H1 (cell line): ENCODE data around the gene DUS1L. TPM values are rescaled to one million over a fixed set of nuclear protein-coding genes. Genes with fewer than 3 reads are reported as not detected.
A peak's percentile ranks its signal among the peaks of the same experiment; 100 is the strongest.

ENCODE experiments used
- GTF2F1 ChIP-seq: IDR thresholded peaks from 2 replicates; pipeline ENCODE4 v1.6.1; 2012; ENCODE audit warnings: low read depth, low read length, improper control_type of control experiment, borderline replicate concordance
- KDM4A ChIP-seq: IDR thresholded peaks from one replicate; pipeline ENCODE4 v1.7.1; 2012; ENCODE audit warnings: low read depth, mild to moderate bottlenecking, moderate library complexity, low read length, inconsistent platforms; ENCODE audit not compliant: severe bottlenecking
- PHF8 ChIP-seq: fragments of 200-600 bp; sonication (generic); conservative IDR thresholded peaks from 2 replicates; pipeline ENCODE4 v1.7.1; 2012; ENCODE audit warnings: low read depth, mild to moderate bottlenecking, inconsistent platforms, low read length, moderate library complexity
- RXRA ChIP-seq: IDR thresholded peaks from 2 replicates; pipeline ENCODE4 v1.6.1; 2011; ENCODE audit warnings: low read depth, mild to moderate bottlenecking, low read length, moderate library complexity; ENCODE audit not compliant: insufficient read depth
- SIRT6 ChIP-seq: IDR thresholded peaks from one replicate; pipeline ENCODE4 v1.7.1; 2012; ENCODE audit warnings: low read length, inconsistent platforms
- polyA plus RNA-seq, 7 experiments: library from polyadenylated mRNA; depleted of rRNA in 3 of 7; stranded (reverse) in 5 of 7; unstranded in 2 of 7; fragments of >200 nt in 5 of 7; fragments of 200-250 nt in 2 of 7; gene quantifications; 1 replicate in 5 of 7; 2 replicates in 1 of 7; 4 replicates in 1 of 7; pipeline versions ENCODE4 v1.2.1 to v1.2.3, GENCODE V29; 2011 to 2013; ENCODE audit warnings: missing spikeins in 2 of 7, mixed read lengths in 2 of 7
- total RNA-seq: library from RNA; stranded (reverse); fragmentation: NEBNext Ultra II Directional; extraction: Animal tissue kit (Norgen Biotek cat#: 25700); gene quantifications from 2 replicates; pipeline ENCODE4 v1.2.1, GENCODE V29; 2021
- TF ChIP-seq, protein P1 (sequence below): fragments of 300-600 bp; sonication (generic); IDR thresholded peaks from 2 replicates; pipeline ENCODE4 v1.7.1; 2012; ENCODE audit warnings: low read length, moderate library complexity, mild to moderate bottlenecking, inconsistent platforms; ENCODE audit not compliant: insufficient replicate concordance
- TF ChIP-seq, protein P2 (sequence below): IDR thresholded peaks from 2 replicates; pipeline ENCODE4 v1.6.1; 2012; ENCODE audit warnings: inconsistent platforms

The DUS1L gene
- total and polyA plus RNA-seq, 2 of the 8 experiments (the other 6 are each of a cell fraction or from before 2014, with no cell fraction given): 34.5 to 69.1 TPM

- TF ChIP-seq, protein P1, sequence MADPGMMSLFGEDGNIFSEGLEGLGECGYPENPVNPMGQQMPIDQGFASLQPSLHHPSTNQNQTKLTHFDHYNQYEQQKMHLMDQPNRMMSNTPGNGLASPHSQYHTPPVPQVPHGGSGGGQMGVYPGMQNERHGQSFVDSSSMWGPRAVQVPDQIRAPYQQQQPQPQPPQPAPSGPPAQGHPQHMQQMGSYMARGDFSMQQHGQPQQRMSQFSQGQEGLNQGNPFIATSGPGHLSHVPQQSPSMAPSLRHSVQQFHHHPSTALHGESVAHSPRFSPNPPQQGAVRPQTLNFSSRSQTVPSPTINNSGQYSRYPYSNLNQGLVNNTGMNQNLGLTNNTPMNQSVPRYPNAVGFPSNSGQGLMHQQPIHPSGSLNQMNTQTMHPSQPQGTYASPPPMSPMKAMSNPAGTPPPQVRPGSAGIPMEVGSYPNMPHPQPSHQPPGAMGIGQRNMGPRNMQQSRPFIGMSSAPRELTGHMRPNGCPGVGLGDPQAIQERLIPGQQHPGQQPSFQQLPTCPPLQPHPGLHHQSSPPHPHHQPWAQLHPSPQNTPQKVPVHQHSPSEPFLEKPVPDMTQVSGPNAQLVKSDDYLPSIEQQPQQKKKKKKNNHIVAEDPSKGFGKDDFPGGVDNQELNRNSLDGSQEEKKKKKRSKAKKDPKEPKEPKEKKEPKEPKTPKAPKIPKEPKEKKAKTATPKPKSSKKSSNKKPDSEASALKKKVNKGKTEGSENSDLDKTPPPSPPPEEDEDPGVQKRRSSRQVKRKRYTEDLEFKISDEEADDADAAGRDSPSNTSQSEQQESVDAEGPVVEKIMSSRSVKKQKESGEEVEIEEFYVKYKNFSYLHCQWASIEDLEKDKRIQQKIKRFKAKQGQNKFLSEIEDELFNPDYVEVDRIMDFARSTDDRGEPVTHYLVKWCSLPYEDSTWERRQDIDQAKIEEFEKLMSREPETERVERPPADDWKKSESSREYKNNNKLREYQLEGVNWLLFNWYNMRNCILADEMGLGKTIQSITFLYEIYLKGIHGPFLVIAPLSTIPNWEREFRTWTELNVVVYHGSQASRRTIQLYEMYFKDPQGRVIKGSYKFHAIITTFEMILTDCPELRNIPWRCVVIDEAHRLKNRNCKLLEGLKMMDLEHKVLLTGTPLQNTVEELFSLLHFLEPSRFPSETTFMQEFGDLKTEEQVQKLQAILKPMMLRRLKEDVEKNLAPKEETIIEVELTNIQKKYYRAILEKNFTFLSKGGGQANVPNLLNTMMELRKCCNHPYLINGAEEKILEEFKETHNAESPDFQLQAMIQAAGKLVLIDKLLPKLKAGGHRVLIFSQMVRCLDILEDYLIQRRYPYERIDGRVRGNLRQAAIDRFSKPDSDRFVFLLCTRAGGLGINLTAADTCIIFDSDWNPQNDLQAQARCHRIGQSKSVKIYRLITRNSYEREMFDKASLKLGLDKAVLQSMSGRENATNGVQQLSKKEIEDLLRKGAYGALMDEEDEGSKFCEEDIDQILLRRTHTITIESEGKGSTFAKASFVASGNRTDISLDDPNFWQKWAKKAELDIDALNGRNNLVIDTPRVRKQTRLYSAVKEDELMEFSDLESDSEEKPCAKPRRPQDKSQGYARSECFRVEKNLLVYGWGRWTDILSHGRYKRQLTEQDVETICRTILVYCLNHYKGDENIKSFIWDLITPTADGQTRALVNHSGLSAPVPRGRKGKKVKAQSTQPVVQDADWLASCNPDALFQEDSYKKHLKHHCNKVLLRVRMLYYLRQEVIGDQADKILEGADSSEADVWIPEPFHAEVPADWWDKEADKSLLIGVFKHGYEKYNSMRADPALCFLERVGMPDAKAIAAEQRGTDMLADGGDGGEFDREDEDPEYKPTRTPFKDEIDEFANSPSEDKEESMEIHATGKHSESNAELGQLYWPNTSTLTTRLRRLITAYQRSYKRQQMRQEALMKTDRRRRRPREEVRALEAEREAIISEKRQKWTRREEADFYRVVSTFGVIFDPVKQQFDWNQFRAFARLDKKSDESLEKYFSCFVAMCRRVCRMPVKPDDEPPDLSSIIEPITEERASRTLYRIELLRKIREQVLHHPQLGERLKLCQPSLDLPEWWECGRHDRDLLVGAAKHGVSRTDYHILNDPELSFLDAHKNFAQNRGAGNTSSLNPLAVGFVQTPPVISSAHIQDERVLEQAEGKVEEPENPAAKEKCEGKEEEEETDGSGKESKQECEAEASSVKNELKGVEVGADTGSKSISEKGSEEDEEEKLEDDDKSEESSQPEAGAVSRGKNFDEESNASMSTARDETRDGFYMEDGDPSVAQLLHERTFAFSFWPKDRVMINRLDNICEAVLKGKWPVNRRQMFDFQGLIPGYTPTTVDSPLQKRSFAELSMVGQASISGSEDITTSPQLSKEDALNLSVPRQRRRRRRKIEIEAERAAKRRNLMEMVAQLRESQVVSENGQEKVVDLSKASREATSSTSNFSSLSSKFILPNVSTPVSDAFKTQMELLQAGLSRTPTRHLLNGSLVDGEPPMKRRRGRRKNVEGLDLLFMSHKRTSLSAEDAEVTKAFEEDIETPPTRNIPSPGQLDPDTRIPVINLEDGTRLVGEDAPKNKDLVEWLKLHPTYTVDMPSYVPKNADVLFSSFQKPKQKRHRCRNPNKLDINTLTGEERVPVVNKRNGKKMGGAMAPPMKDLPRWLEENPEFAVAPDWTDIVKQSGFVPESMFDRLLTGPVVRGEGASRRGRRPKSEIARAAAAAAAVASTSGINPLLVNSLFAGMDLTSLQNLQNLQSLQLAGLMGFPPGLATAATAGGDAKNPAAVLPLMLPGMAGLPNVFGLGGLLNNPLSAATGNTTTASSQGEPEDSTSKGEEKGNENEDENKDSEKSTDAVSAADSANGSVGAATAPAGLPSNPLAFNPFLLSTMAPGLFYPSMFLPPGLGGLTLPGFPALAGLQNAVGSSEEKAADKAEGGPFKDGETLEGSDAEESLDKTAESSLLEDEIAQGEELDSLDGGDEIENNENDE: no peak
- TF ChIP-seq, protein P2, sequence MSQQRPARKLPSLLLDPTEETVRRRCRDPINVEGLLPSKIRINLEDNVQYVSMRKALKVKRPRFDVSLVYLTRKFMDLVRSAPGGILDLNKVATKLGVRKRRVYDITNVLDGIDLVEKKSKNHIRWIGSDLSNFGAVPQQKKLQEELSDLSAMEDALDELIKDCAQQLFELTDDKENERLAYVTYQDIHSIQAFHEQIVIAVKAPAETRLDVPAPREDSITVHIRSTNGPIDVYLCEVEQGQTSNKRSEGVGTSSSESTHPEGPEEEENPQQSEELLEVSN: no peak
- peak; percentile 55 for TF ChIP-seq PHF8
- TF ChIP-seq GTF2F1: no peak
- no peak for TF ChIP-seq SIRT6
- no peak for TF ChIP-seq RXRA
- TF ChIP-seq KDM4A: peak; percentile 78
Observed at GRCh38 chr17:82023447-82024241, 42.0 kb downstream of the DUS1L start (continued).
